Astrocyte (in vitro differentiated cells and primary cell): ENCODE results near the gene CBY1. TPM values are rescaled to one million over a fixed set of nuclear protein-coding genes. Genes with fewer than 3 reads are reported as not detected.

Experiments
- DNase-seq: peaks from one replicate; pipeline ENCODE4 v3.0.0-alpha.2; 2010; ENCODE audit warnings: low read depth
- FAIRE-seq: peaks from 2 replicates; lab custom pipeline; 2011; peaks lifted over from hg19 to GRCh38; lab: Jason Lieb, UNC
- H2AFZ ChIP-seq: 2 replicates; pipeline ENCODE4 v1.6.0; 2012; ENCODE audit warnings: low read depth, low read length, inconsistent platforms
- H3K27ac ChIP-seq: 2 replicates; pipeline ENCODE4 v1.5.1; 2011; ENCODE audit warnings: low read depth, low read length, inconsistent platforms
- H3K27me3 ChIP-seq: 2 replicates; pipeline ENCODE4 v1.6.0; 2011; ENCODE audit warnings: low read length, inconsistent platforms; ENCODE audit not compliant: insufficient read depth
- H3K36me3 ChIP-seq: 2 replicates; pipeline ENCODE4 v1.5.1; 2011; ENCODE audit warnings: low read length, inconsistent platforms; ENCODE audit not compliant: insufficient read depth
- H3K4me1 ChIP-seq: 2 replicates; pipeline ENCODE4 v1.5.1; 2011; ENCODE audit warnings: low read length, inconsistent platforms; ENCODE audit not compliant: insufficient read depth
- H3K4me2 ChIP-seq: 2 replicates; pipeline ENCODE4 v1.6.0; 2012; ENCODE audit warnings: low read length, inconsistent platforms
- H3K4me3 ChIP-seq: 2 replicates; pipeline ENCODE4 v1.5.1; 2011; ENCODE audit warnings: low read depth, mild to moderate bottlenecking, low read length, inconsistent platforms; ENCODE audit not compliant: insufficient read depth
- H3K79me2 ChIP-seq: 2 replicates; pipeline ENCODE4 v1.6.0; 2012; ENCODE audit warnings: mild to moderate bottlenecking, low read length, inconsistent platforms; ENCODE audit not compliant: insufficient read depth
- H3K9ac ChIP-seq: 2 replicates; pipeline ENCODE4 v1.6.0; 2012; ENCODE audit warnings: mild to moderate bottlenecking, low read length, inconsistent platforms
- H3K9me3 ChIP-seq: 2 replicates; pipeline ENCODE4 v1.5.1; 2012; ENCODE audit warnings: low read depth, mild to moderate bottlenecking, low read length, inconsistent platforms; ENCODE audit not compliant: insufficient read depth
- H4K20me1 ChIP-seq: 2 replicates; pipeline ENCODE4 v1.6.0; 2012; ENCODE audit warnings: low read length, inconsistent platforms; ENCODE audit not compliant: insufficient read depth
- H3K27ac Mint-ChIP-seq: one replicate; pipeline ENCODE4 v1.8.0; 2021; ENCODE audit warnings: mild to moderate bottlenecking, mixed read lengths; ENCODE audit not compliant: unreplicated experiment
- H3K27me3 Mint-ChIP-seq: one replicate; pipeline ENCODE4 v1.8.0; 2021; ENCODE audit warnings: low read depth, mixed read lengths; ENCODE audit not compliant: unreplicated experiment
- H3K36me3 Mint-ChIP-seq: one replicate; pipeline ENCODE4 v1.8.0; 2021; ENCODE audit warnings: low read depth, mixed read lengths; ENCODE audit not compliant: unreplicated experiment
- H3K4me1 Mint-ChIP-seq: one replicate; pipeline ENCODE4 v1.8.0; 2021; ENCODE audit warnings: low read depth, mixed read lengths; ENCODE audit not compliant: unreplicated experiment
- H3K4me3 Mint-ChIP-seq: one replicate; pipeline ENCODE4 v1.8.0; 2021; ENCODE audit warnings: mild to moderate bottlenecking, moderate library complexity, mixed read lengths; ENCODE audit not compliant: unreplicated experiment
- H3K9me3 Mint-ChIP-seq: one replicate; pipeline ENCODE4 v1.8.0; 2021; ENCODE audit warnings: mild to moderate bottlenecking, mixed read lengths; ENCODE audit not compliant: unreplicated experiment
- EZH2 ChIP-seq: IDR thresholded peaks from 2 replicates; pipeline ENCODE4 v1.6.1; 2012; ENCODE audit warnings: mild to moderate bottlenecking, low read length, inconsistent platforms; ENCODE audit not compliant: insufficient read depth
- total RNA-seq: library from RNA; stranded (reverse); gene quantifications from 2 replicates; pipeline ENCODE4 v1.2.1, GENCODE V29; 2021
- TF ChIP-seq, protein P1 (sequence below): IDR thresholded peaks from 2 replicates; pipeline ENCODE4 v1.5.1; 2011; ENCODE audit warnings: low read depth, mild to moderate bottlenecking, inconsistent platforms, low read length, moderate library complexity; ENCODE audit not compliant: insufficient read depth

The CBY1 gene
- total RNA-seq, 1 donor from 2014 or later, result 23.2 TPM

DNA sequence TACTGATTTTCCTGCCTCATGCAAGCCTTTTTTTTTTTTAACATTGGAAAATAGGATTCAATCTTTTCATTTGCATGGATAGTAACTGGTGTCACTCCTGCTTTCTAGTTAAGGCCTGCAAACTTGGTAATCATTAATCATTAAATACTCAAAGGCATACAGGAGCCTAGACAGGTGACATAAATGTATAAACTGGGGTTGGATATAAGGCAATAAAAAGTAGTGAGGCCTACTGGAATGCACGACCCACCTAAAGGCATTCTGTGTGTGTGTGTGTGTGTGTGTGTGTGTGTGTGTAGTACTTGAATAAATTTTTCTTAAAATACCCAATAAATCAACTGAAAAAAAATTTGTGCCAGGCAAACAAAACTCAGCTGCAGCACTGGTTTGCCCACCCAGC lies 33.2 kb downstream of the CBY1 start:
- Mint-ChIP-seq H3K27ac (no peak overlapping the region), H3K9me3 (no peaks in the 10 kb centered on the region)

DNA sequence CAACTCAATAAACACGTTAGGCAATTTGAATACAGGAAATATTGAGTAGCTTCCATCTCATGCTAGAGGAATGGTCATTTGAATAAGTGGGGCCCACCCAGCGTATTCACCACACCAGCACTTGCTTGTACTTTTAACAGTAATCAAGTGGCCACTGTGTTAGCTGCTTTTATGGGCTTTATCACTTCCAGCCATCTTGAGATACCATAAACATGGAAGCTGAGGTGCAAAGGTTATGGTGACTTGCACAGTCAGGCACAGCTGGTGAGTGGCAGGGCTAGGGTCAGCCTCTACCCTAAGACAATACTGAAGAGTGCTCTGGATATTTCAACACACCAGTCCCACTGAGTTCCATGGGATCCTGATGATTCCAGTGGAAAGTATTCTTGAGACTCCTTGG lies 37.6 kb downstream of the CBY1 start:
- no peak for TF ChIP-seq EZH2
- TF ChIP-seq, protein P1, sequence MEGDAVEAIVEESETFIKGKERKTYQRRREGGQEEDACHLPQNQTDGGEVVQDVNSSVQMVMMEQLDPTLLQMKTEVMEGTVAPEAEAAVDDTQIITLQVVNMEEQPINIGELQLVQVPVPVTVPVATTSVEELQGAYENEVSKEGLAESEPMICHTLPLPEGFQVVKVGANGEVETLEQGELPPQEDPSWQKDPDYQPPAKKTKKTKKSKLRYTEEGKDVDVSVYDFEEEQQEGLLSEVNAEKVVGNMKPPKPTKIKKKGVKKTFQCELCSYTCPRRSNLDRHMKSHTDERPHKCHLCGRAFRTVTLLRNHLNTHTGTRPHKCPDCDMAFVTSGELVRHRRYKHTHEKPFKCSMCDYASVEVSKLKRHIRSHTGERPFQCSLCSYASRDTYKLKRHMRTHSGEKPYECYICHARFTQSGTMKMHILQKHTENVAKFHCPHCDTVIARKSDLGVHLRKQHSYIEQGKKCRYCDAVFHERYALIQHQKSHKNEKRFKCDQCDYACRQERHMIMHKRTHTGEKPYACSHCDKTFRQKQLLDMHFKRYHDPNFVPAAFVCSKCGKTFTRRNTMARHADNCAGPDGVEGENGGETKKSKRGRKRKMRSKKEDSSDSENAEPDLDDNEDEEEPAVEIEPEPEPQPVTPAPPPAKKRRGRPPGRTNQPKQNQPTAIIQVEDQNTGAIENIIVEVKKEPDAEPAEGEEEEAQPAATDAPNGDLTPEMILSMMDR, result no peak
- no peaks in the 10 kb centered on the region for H3K9me3 Mint-ChIP-seq
- no peak overlapping the region for H3K27ac Mint-ChIP-seq
- H3K4me3 Mint-ChIP-seq, result no peak overlapping the region
- Histone ChIP-seq H3K4me1 (peaks cover 31% of the 10 kb centered on the region), H3K4me3 (no peak overlapping the region), H3K9me3 (no peaks in the 10 kb centered on the region), H3K36me3 (peaks cover 10% of the 10 kb centered on the region), H3K4me2 (no peak overlapping the region), H4K20me1 (peaks cover 68% of the 10 kb centered on the region), H3K9ac (no peak overlapping the region), H2AFZ (no peak overlapping the region), H3K27ac (no peak overlapping the region), H3K27me3 (no peaks in the 10 kb centered on the region), H3K79me2 (peaks cover 88% of the 10 kb centered on the region)
- no peaks in the 10 kb centered on the region for H3K27me3 Mint-ChIP-seq
- peaks cover 10% of the 10 kb centered on the region for H3K36me3 Mint-ChIP-seq
- no peak for FAIRE-seq
- DNase-seq, result no peak
- H3K4me1 Mint-ChIP-seq, result peaks cover 29% of the 10 kb centered on the region

More for the DNA sequence above, 33.2 kb downstream of the CBY1 start:
- no peak for DNase-seq
- H3K79me2 ChIP-seq, result peaks cover 60% of the 10 kb centered on the region
- H3K4me1 Mint-ChIP-seq, result no peaks in the 10 kb centered on the region
- H3K27me3 Mint-ChIP-seq, result no peaks in the 10 kb centered on the region
- H3K4me2 ChIP-seq, result no peak overlapping the region
- FAIRE-seq, result no peak
- peaks cover 8% of the 10 kb centered on the region for H3K36me3 Mint-ChIP-seq
- peaks cover 34% of the 10 kb centered on the region for H3K36me3 ChIP-seq
- TF ChIP-seq, protein P1, result no peak
- TF ChIP-seq EZH2, result no peak
- H3K27ac ChIP-seq, result no peak overlapping the region
- H3K4me1 ChIP-seq, result no peaks in the 10 kb centered on the region
- H3K4me3 Mint-ChIP-seq, result no peak overlapping the region
- no peak overlapping the region for H3K4me3 ChIP-seq
- no peaks in the 10 kb centered on the region for H3K27me3 ChIP-seq
- H4K20me1 ChIP-seq, result peaks cover 62% of the 10 kb centered on the region
- H3K9me3 ChIP-seq, result no peaks in the 10 kb centered on the region
- no peak overlapping the region for H2AFZ ChIP-seq
- no peak overlapping the region for H3K9ac ChIP-seq

DNA sequence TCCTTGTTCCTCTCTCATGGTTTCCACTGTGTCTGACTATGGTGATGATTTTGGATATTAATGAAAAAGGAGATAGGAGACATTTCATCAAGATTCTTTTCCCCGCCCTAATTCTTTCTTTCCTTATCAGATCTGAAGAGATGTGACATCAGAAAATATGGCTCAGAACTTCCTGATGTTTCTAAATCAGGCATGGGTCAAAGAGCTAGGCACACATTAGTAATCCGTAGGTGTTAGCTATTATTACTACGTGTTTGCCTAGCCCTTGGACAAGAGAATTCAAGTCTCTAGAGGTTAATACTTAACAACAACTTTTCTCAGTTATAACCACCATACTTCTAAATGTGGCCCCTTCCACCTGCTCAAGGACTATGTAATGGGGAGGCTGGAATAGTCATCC lies 38.5 kb downstream of the CBY1 start:
- TF ChIP-seq EZH2, result no peak
- TF ChIP-seq, protein P1, result no peak
- peak overlapping the region; percentile 9 for H3K4me2 ChIP-seq
- no peak for DNase-seq
- no peak overlapping the region for H2AFZ ChIP-seq
- no peak overlapping the region for H3K27ac ChIP-seq
- no peaks in the 10 kb centered on the region for H3K27me3 ChIP-seq
- no peaks in the 10 kb centered on the region for H3K9me3 ChIP-seq
- H3K4me1 ChIP-seq, result peaks cover 37% of the 10 kb centered on the region
- H4K20me1 ChIP-seq, result peaks cover 65% of the 10 kb centered on the region
- peaks cover 34% of the 10 kb centered on the region for H3K4me1 Mint-ChIP-seq
- H3K4me3 Mint-ChIP-seq, result peak overlapping the region; percentile 64
- H3K36me3 ChIP-seq, result peaks cover 4% of the 10 kb centered on the region
- no peak for FAIRE-seq
- peaks cover 89% of the 10 kb centered on the region for H3K79me2 ChIP-seq
- H3K4me3 ChIP-seq, result no peak overlapping the region
- H3K9ac ChIP-seq, result no peak overlapping the region
- no peaks in the 10 kb centered on the region for H3K9me3 Mint-ChIP-seq
- H3K27ac Mint-ChIP-seq, result peak overlapping the region; percentile 42
- H3K36me3 Mint-ChIP-seq, result peaks cover 12% of the 10 kb centered on the region
- H3K27me3 Mint-ChIP-seq, result no peaks in the 10 kb centered on the region
